IMR-90 (cell line): ENCODE measurements around the gene RHBDF2. TPM values are rescaled to one million over a fixed set of nuclear protein-coding genes. Genes with fewer than 3 reads are reported as not detected.

ENCODE experiments used
- ATAC-seq: fragments of 200-7000 bp; cut with Tn5 transposase; 2 replicates; pipeline ENCODE4 v1.9.1; 2020; ENCODE audit warnings: low read depth, mild to moderate bottlenecking, moderate library complexity
- BruUV-seq: library from RNA; stranded (reverse); fragments of 400-500 nt; replicated peaks from 2 replicates; lab custom pipeline; 2021; lab: Mats Ljungman, UMichigan
- CTCF ChIA-PET: fragments of 300-600 bp; formaldehyde crosslinking; extraction: SDS; loops from one replicate; lab custom pipeline; 2021; ENCODE audit warnings: antibody characterized with exemption; lab: Yijun Ruan, JAX
- POLR2A ChIA-PET: fragments of 300-600 bp; sonication (Branson Sonifier 250); formaldehyde crosslinking; loops from one replicate; lab custom pipeline; 2022; ENCODE audit warnings: antibody characterized with exemption; ENCODE audit not compliant: unreplicated experiment; lab: Charles Lee
- DNase-seq: peaks from one replicate; pipeline ENCODE4 v3.0.0; 2013
- H2AFZ ChIP-seq: replicated peaks from 2 replicates; pipeline ENCODE3; 2013; ENCODE audit warnings: low read length, mild to moderate bottlenecking; ENCODE audit not compliant: poor library complexity
- H2AK5ac ChIP-seq: 2 replicates; pipeline ENCODE4 v1.6.1; 2013; ENCODE audit warnings: low read depth, low read length, inconsistent platforms
- H2AK9ac ChIP-seq: replicated peaks from 2 replicates; pipeline ENCODE3; 2013; ENCODE audit warnings: mild to moderate bottlenecking, low read depth, low read length, moderate library complexity; ENCODE audit not compliant: poor library complexity
- H2BK120ac ChIP-seq: 2 replicates; pipeline ENCODE4 v1.6.1; 2013; ENCODE audit warnings: low read depth, low read length, inconsistent platforms
- H2BK15ac ChIP-seq: 3 replicates; pipeline ENCODE4 v1.6.1; 2013; ENCODE audit warnings: low read depth, low read length, inconsistent platforms
- H2BK20ac ChIP-seq: 2 replicates; pipeline ENCODE4 v1.6.1; 2013; ENCODE audit warnings: low read depth, mild to moderate bottlenecking, inconsistent platforms, low read length, moderate library complexity
- H2BK5ac ChIP-seq: 2 replicates; pipeline ENCODE4 v1.6.1; 2013; ENCODE audit warnings: mild to moderate bottlenecking, low read depth, low read length, inconsistent platforms; ENCODE audit not compliant: poor library complexity, severe bottlenecking
- H3K14ac ChIP-seq: replicated peaks from 2 replicates; pipeline ENCODE4 v1.6.1; 2013; ENCODE audit warnings: low read depth, low read length, inconsistent platforms
- H3K18ac ChIP-seq: 2 replicates; pipeline ENCODE4 v1.6.1; 2013; ENCODE audit warnings: low read depth, low read length, control low read depth
- H3K23ac ChIP-seq: 2 replicates; pipeline ENCODE4 v1.6.1; 2013; ENCODE audit warnings: low read depth, low read length, inconsistent platforms
- H3K27ac ChIP-seq: 2 replicates; pipeline ENCODE4 v1.5.1; 2013; ENCODE audit warnings: mild to moderate bottlenecking, control low read depth, low read length; ENCODE audit not compliant: insufficient read depth
- H3K27me3 ChIP-seq: 2 replicates; pipeline ENCODE4 v1.6.1; 2013; ENCODE audit warnings: low read length; ENCODE audit not compliant: control insufficient read depth, insufficient read depth
- H3K36me3 ChIP-seq: 2 replicates; pipeline ENCODE4 v1.6.1; 2013; ENCODE audit warnings: low read length, mixed read lengths; ENCODE audit not compliant: control insufficient read depth, insufficient read depth
- H3K4ac ChIP-seq: 2 replicates; pipeline ENCODE4 v1.6.1; 2013; ENCODE audit warnings: low read depth, low read length, inconsistent platforms
- H3K4me1 ChIP-seq: 2 replicates; pipeline ENCODE4 v1.6.1; 2013; ENCODE audit warnings: low read length, mixed read lengths; ENCODE audit not compliant: control insufficient read depth, insufficient read depth
- H3K4me2 ChIP-seq: 2 replicates; pipeline ENCODE4 v1.6.1; 2013; ENCODE audit warnings: low read depth, mild to moderate bottlenecking, control low read depth, low read length, moderate library complexity
- H3K4me3 ChIP-seq: 2 replicates; pipeline ENCODE4 v1.5.1; 2013; ENCODE audit warnings: low read depth, mild to moderate bottlenecking, control low read depth, low read length, moderate library complexity; ENCODE audit not compliant: insufficient read depth
- H3K56ac ChIP-seq: 2 replicates; pipeline ENCODE4 v1.6.1; 2013; ENCODE audit warnings: low read length, inconsistent platforms; ENCODE audit not compliant: insufficient read depth; ENCODE audit errors: extremely low read depth
- H3K79me1 ChIP-seq, 2 experiments: 2 replicates each; pipeline ENCODE4 v1.6.1; 2013; ENCODE audit warnings: low read length in 2 of 2, inconsistent platforms in 1 of 2, low read depth in 1 of 2
- H3K9ac ChIP-seq: 2 replicates; pipeline ENCODE4 v1.6.1; 2013; ENCODE audit warnings: low read depth, low read length, control low read depth
- H3K9me1 ChIP-seq: 2 replicates; pipeline ENCODE4 v1.6.1; 2013; ENCODE audit warnings: low read length, inconsistent platforms; ENCODE audit not compliant: insufficient read depth
- H3K9me3 ChIP-seq: 2 replicates; pipeline ENCODE4 v1.6.1; 2013; ENCODE audit warnings: low read length; ENCODE audit not compliant: control insufficient read depth, insufficient read depth
- H4K20me1 ChIP-seq: 2 replicates; pipeline ENCODE4 v1.6.1; 2013; ENCODE audit warnings: low read length, inconsistent platforms; ENCODE audit not compliant: insufficient read depth
- H4K5ac ChIP-seq: 2 replicates; pipeline ENCODE4 v1.6.1; 2013; ENCODE audit warnings: mild to moderate bottlenecking, low read depth, low read length, control low read depth
- H4K8ac ChIP-seq, 2 experiments: 2 replicates each; pipeline ENCODE4 v1.6.1; 2013; ENCODE audit warnings: low read depth in 2 of 2, low read length in 2 of 2, control low read depth in 1 of 2, inconsistent platforms in 1 of 2
- H4K91ac ChIP-seq: 2 replicates; pipeline ENCODE4 v1.6.1; 2013; ENCODE audit warnings: low read depth, low read length, inconsistent platforms; ENCODE audit not compliant: insufficient read depth
- CHD1 ChIP-seq: IDR thresholded peaks from 2 replicates; pipeline ENCODE4 v1.6.1; 2012; ENCODE audit warnings: low read depth, low read length, improper control_type of control experiment
- MAFK ChIP-seq: IDR thresholded peaks from 2 replicates; pipeline ENCODE4 v1.6.1; 2012; ENCODE audit warnings: low read depth, low read length, improper control_type of control experiment
- POLR2A ChIP-seq: IDR thresholded peaks from 2 replicates; pipeline ENCODE4 v1.6.1; 2012; ENCODE audit warnings: mild to moderate bottlenecking, low read depth, low read length
- RCOR1 ChIP-seq: IDR thresholded peaks from 2 replicates; pipeline ENCODE4 v1.6.1; 2012; ENCODE audit warnings: mild to moderate bottlenecking, low read length, improper control_type of control experiment; ENCODE audit not compliant: insufficient replicate concordance
- SMC3 ChIP-seq: fragments of 150-350 bp; IDR thresholded peaks from 2 replicates; pipeline ENCODE4 v1.6.1; 2016; ENCODE audit warnings: low read depth, mild to moderate bottlenecking, antibody characterized with exemption, low read length, moderate library complexity
- WGBS, 2 experiments: methylation state at CpG; one replicate each; pipeline versions ENCODE4 v1.1.5 to v1.1.7; 2013; ENCODE audit warnings: missing lambda C conversion rate in 2 of 2; ENCODE audit not compliant: insufficient read length in 1 of 2; ENCODE audit errors: extremely low coverage in 2 of 2; 5-methylcytosine and 5-hydroxymethylcytosine counted together
- dilution Hi-C: fragments of 300-500 bp; cut with HindIII; formaldehyde crosslinking; loops from one replicate; pipeline ENCODE4 v1.14.3; 2018; ENCODE audit warnings: low sequenced_read_pairs; ENCODE audit not compliant: unreplicated experiment
- in situ Hi-C: fragments of 300-500 bp; cut with MboI; formaldehyde crosslinking; loops from 3 replicates; pipeline ENCODE4 v1.14.3; 2019; ENCODE audit warnings: low sequenced_read_pairs, inconsistent platforms, mixed read lengths
- intact Hi-C: fragments of 100-400 bp; cut with micrococcal nuclease; formaldehyde crosslinking; loops from 2 replicates; pipeline ENCODE4 v1.10.0; 2022
- polyA plus RNA-seq, 3 experiments: library from polyadenylated mRNA; depleted of rRNA; stranded (reverse); fragments of >200 nt; gene quantifications; 2 replicates each; pipeline ENCODE4 v1.2.3, GENCODE V29; 2012; ENCODE audit warnings: low replicate concordance in 1 of 3
- total RNA-seq: library from RNA; depleted of rRNA; stranded (reverse); fragments of >200 nt; gene quantifications from 2 replicates; pipeline ENCODE4 v1.2.3, GENCODE V29; 2012
- TF ChIP-seq, protein P1 (sequence below): fragments of 150-350 bp; IDR thresholded peaks from 2 replicates; pipeline ENCODE4 v1.6.1; 2017; ENCODE audit warnings: mild to moderate bottlenecking, antibody characterized with exemption, low read length, low read depth

RHBDF2 gene
- total and polyA plus RNA-seq, 2 of the 4 experiments (the other 2 are of a cell fraction): 1.3 to 8.3 TPM

DNA sequence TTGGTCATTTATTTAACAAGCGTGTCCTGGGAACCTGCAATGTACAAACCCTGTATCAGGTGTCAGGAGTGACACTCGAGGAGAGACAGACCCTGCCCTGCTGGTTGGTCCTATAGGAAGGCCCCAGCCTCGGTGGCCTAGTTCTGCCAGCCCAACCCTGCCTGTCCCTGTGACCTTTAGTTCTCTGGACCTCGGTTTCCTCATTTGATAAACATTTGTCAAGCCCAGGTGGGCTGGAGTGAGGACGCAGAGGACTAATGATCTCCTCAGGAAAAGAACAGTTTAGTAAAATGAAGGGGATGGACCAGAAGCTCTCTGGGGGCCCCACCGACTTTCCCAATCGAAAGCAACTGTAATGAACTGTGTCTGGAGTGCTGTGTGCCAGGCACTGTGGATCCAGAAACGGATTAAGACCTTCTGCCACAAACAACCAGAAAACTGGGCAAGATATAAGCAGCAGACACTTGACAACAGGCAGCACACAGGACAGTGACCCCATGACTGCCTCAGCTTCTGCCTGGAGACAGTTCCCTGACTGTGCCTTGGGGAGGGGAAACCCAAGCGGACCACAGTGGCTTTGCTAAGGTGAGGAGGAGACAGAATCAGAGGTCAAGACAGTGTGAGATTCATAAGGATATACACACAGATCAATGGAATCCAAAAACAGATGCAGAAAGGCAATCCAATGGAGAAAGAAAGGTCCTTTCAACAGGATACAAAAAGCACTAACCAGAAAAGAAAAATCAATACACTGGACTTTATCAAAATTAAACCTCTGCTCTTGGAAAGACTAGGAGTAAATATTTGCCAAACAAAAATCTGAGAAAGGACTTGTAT, 47.4 kb upstream of the RHBDF2 start (continued):
- TF ChIP-seq SMC3 (no peak), CHD1 (no peak)

DNA sequence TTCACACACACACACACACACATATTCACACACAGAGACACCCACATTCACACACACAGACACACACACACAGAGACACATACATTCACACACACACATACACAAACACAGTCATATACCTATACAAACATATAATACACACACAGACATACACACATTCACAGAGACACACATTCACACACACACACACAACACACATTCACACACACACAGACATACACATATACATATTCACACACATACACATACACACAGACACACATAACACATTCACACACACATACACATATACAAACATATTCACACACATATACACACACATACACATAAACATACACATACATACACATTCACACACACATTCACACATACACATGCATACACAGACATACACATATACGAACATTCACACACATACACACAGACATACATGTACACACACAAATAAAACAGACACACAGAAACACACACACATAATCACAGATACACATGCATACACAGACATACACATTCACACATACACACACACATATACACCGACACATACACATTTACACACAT, 46.5 kb upstream of the RHBDF2 start:
- H2BK5ac ChIP-seq: peak overlapping the region; percentile 60
- ChIA-PET POLR2A (no interaction called here), CTCF (no interaction called here)
- no peaks in the 10 kb centered on the region for H3K9me3 ChIP-seq
- BruUV-seq: no TSS peak
- H2BK20ac ChIP-seq: peak overlapping the region; percentile 86; the same call in 1 of the 2 replicates
- peak overlapping the region in 1 of 2 experiments; percentile 47; a peak in 2 of 4 replicates for H4K8ac ChIP-seq
- in situ Hi-C loops (no loop called here), dilution Hi-C loops (no loop called here), intact Hi-C loops (loop anchor here (1.0 kb wide), 2 partner anchors 24 to 81 kb away; no protein-coding TSS in a partner anchor)
- peak overlapping the region; percentile 67 for H3K14ac ChIP-seq
- H3K4me2 ChIP-seq: no peak overlapping the region
- H3K27me3 ChIP-seq: no peaks in the 10 kb centered on the region
- H2AK9ac ChIP-seq: no peak overlapping the region
- peak overlapping the region; percentile 39; the same call in 2 of the 3 replicates for H2BK15ac ChIP-seq
- no peaks in the 10 kb centered on the region for H3K36me3 ChIP-seq
- no peak overlapping the region; the same call in 1 of the 2 replicates for H3K18ac ChIP-seq
- no peak overlapping the region for H3K9ac ChIP-seq
- 0 out of 4 replicates have a peak, but pooled peaks cover 0 to 12% of the 10 kb centered on the region in 2 experiments for H3K79me1 ChIP-seq
- H4K91ac ChIP-seq: no peak overlapping the region
- no peak overlapping the region for H3K56ac ChIP-seq
- H3K4me1 ChIP-seq: peaks cover 20% of the 10 kb centered on the region
- 0 out of 2 replicates have a peak overlapping the region, but pooled peaks have one; percentile 87 for H2BK120ac ChIP-seq
- H4K5ac ChIP-seq: no peak overlapping the region
- peak overlapping the region; percentile 46; the same call in 1 of the 2 replicates for H3K23ac ChIP-seq
- 65% methylated on average over 2 of the region's 2 CpGs; no CpG with 5 or more reads in 1 of the 2 experiments for WGBS, 2 experiments
- peak overlapping the region; percentile 87 for H3K4ac ChIP-seq
- TF ChIP-seq, protein P1, sequence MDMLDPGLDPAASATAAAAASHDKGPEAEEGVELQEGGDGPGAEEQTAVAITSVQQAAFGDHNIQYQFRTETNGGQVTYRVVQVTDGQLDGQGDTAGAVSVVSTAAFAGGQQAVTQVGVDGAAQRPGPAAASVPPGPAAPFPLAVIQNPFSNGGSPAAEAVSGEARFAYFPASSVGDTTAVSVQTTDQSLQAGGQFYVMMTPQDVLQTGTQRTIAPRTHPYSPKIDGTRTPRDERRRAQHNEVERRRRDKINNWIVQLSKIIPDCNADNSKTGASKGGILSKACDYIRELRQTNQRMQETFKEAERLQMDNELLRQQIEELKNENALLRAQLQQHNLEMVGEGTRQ: no peak
- peak; percentile 4; the same call in 1 of the 2 replicates for TF ChIP-seq POLR2A
- no peak for TF ChIP-seq RCOR1
- TF ChIP-seq MAFK: no peak
- ATAC-seq (no peak), DNase-seq (no peak)
- H4K20me1 ChIP-seq: peaks cover 6% of the 10 kb centered on the region; the same call in 1 of the 2 replicates
- no peak overlapping the region for H3K27ac ChIP-seq
- H3K9me1 ChIP-seq: peaks cover 18% of the 10 kb centered on the region
- H2AFZ ChIP-seq: no peak overlapping the region
- H3K4me3 ChIP-seq: no peak overlapping the region
- peak overlapping the region; percentile 99 for H2AK5ac ChIP-seq
